Measurements from ENCODE around the gene APP. TPM values are rescaled to one million over a fixed set of nuclear protein-coding genes. Genes with fewer than 3 reads are reported as not detected.
A peak's percentile ranks its signal among the peaks of the same experiment; 100 is the strongest.

APP gene
- total and polyA plus RNA-seq, 10 of the 15 experiments (the other 5 are each of a cell fraction or from before 2014, with no cell fraction given) = 8.8 to 94.9 (median 51.0) TPM

GRCh38 chr21:26169611-26170470 is 729 bp downstream of the APP start:
- CTCF ChIA-PET = interaction anchor here (1.1 to 4.3 kb wide), 4 partner anchors 11 to 289 kb away, joined by 3 to 25 read pairs (median 8); no protein-coding TSS in a partner anchor
- intact Hi-C loops (cut with micrococcal nuclease; ENCODE audit: unreplicated experiment) = loop anchor here (1.0 to 10.0 kb wide), 4 partner anchors 273 to 565 kb away; partner anchors contain the start of genes ATP5PF, GABPA and MRPL39

More at GRCh38 chr21:26169611-26170470, 729 bp downstream of the APP start:
- Histone ChIP-seq H3K4me2 (ENCODE audit: control insufficient read depth, insufficient read depth) (peak overlapping the region; percentile 62), H2AFZ (ENCODE audit: control insufficient read depth, low read depth, low read length) (peak overlapping the region; percentile 76), H3K36me3 (ENCODE audit: control insufficient read depth in 2 of 2, insufficient read depth in 2 of 2, low read length in 1 of 2) (no peaks in the 10 kb centered on the region), H3K27ac (ENCODE audit: control insufficient read depth, insufficient read depth) (peak overlapping the region; percentile 57), H3K4me3 (peak overlapping the region; percentile 84), H3K27me3 (replicated peaks in 1 of 2; ENCODE audit: control insufficient read depth in 2 of 2, insufficient read depth in 2 of 2, low read length in 1 of 2) (no peaks in the 10 kb centered on the region), H3K79me2 (ENCODE audit: control insufficient read depth, insufficient read depth, low read length) (peaks cover 32% of the 10 kb centered on the region), H3K4me1 (ENCODE audit: control insufficient read depth, insufficient read depth, low read length) (no peaks in the 10 kb centered on the region), H3K9ac (ENCODE audit: control insufficient read depth, insufficient read depth, low read length) (peak overlapping the region; percentile 73), H3K9me3 (replicated peaks; ENCODE audit: control insufficient read depth, insufficient read depth, low read length) (no peaks in the 10 kb centered on the region), H4K20me1 (ENCODE audit: control insufficient read depth, insufficient read depth) (no peaks in the 10 kb centered on the region)
- SMC1A ChIA-PET (ENCODE audit: uncharacterized antibody, unreplicated experiment) = interaction anchor here (0.9 kb wide), 1 partner anchor 52 kb away, joined by 3 read pairs; no protein-coding TSS in a partner anchor
- FAIRE-seq = peak; percentile 47
- peak; percentile 70 for ATAC-seq
- no TSS peak for BruUV-seq (replicated peaks)
- in situ Hi-C loops (cut with MboI) = loop anchor here (5.0 to 10.0 kb wide), 2 partner anchors 278 to 565 kb away; partner anchors contain the start of gene MRPL39
- TF ChIP-seq EED (IDR thresholded peaks at IDR 0.05; ENCODE audit: low read depth) = peak; percentile 55
- no peak for TF ChIP-seq ZNF622 (IDR thresholded peaks at IDR 0.05)
- TF ChIP-seq, protein P1, sequence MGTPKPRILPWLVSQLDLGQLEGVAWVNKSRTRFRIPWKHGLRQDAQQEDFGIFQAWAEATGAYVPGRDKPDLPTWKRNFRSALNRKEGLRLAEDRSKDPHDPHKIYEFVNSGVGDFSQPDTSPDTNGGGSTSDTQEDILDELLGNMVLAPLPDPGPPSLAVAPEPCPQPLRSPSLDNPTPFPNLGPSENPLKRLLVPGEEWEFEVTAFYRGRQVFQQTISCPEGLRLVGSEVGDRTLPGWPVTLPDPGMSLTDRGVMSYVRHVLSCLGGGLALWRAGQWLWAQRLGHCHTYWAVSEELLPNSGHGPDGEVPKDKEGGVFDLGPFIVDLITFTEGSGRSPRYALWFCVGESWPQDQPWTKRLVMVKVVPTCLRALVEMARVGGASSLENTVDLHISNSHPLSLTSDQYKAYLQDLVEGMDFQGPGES (IDR thresholded peaks at IDR 0.05) = no peak
- peak; percentile 66; the same call in 1 of the 2 replicates for TF ChIP-seq POLR2A (IDR thresholded peaks at IDR 0.05; ENCODE audit: low read depth, low read length)
- TF ChIP-seq IKZF1 (conservative IDR thresholded peaks at IDR 0.05) = peak; percentile 15; the same call in 1 of the 2 replicates
- peak in 1 of 2 experiments; percentile 42; a peak in 1 of 3 replicates for TF ChIP-seq EGR1 (IDR thresholded peaks at IDR 0.05; ENCODE audit: borderline replicate concordance in 1 of 2, low read depth in 2 of 2, low read length in 2 of 2)
- no peak for TF ChIP-seq YY1 (IDR thresholded peaks at IDR 0.05; ENCODE audit: low read depth, low read length)
- TF ChIP-seq NFIC (IDR thresholded peaks at IDR 0.05; ENCODE audit: low read depth, low read length) = no peak
- TF ChIP-seq USF1 (IDR thresholded peaks at IDR 0.05; ENCODE audit: borderline replicate concordance, extremely low read length, insufficient read depth, low read depth, low read length) = peak; percentile 21
- TF ChIP-seq KDM1A (IDR thresholded peaks at IDR 0.05; ENCODE audit: borderline replicate concordance) = no peak
- POLR2A ChIA-PET = no interaction called here
- WGBS (ENCODE audit: insufficient coverage, insufficient replicate concordance, low lambda C conversion rate, missing lambda C conversion rate) = 13% methylated on average over 50 of the region's 80 CpGs
- RAD21 ChIA-PET (ENCODE audit: unreplicated experiment) = interaction anchor here (1.0 kb wide), 1 partner anchor 562 kb away, joined by 3 read pairs; the partner anchor contains the start of gene MRPL39
- DNase-seq (ENCODE audit: low read depth, low spot score) = no peak

All from GM12878 (cell line).